Suprapubic skin (tissue), 4 donors: ENCODE measurements around the gene WDR27.

Experiments
- CTCF ChIP-seq, 2 donors: fragments of 200-600 bp in 1 of 2; fragments of 450-650 bp in 1 of 2; sonication (generic) in 1 of 2; IDR thresholded peaks; one replicate each; pipeline ENCODE4 v1.5.1; 2016 to 2019; ENCODE audit warnings: antibody characterized with exemption in 2 of 2, mild to moderate bottlenecking in 1 of 2, moderate library complexity in 1 of 2
- POLR2A ChIP-seq, 2 donors: fragments of 450-650 bp; IDR thresholded peaks; one replicate each; pipeline ENCODE4 v1.6.1; 2017; ENCODE audit warnings: antibody characterized with exemption in 2 of 2, mild to moderate bottlenecking in 2 of 2, moderate library complexity in 2 of 2
- POLR2AphosphoS5 ChIP-seq, 3 donors: sonication (generic); formaldehyde crosslinking; IDR thresholded peaks; one replicate each; pipeline ENCODE4 v1.6.1; 2017; ENCODE audit warnings: antibody characterized with exemption in 3 of 3

- TF ChIP-seq CTCF (IDR thresholded peaks at IDR 0.05) (no peak), POLR2A (IDR thresholded peaks at IDR 0.05) (no peak), POLR2AphosphoS5 (IDR thresholded peaks at IDR 0.05) (no peak)
Measured at GRCh38 chr6:169660751-169661390, 41.0 kb downstream of the WDR27 start.
